B cell (primary cell): ENCODE results near the gene PSENEN.

ENCODE experiments used
- EZH2 ChIP-seq: IDR thresholded peaks from 2 replicates; pipeline ENCODE4 v1.6.1; 2012; ENCODE audit warnings: borderline replicate concordance, low read depth, mild to moderate bottlenecking, moderate library complexity, low read length; ENCODE audit not compliant: insufficient read depth, poor library complexity, severe bottlenecking
- TF ChIP-seq, protein P1 (sequence below): fragments of 200-600 bp; IDR thresholded peaks from one replicate; pipeline ENCODE4 v1.8.0; 2022; ENCODE audit warnings: antibody characterized with exemption, mild to moderate bottlenecking

DNA sequence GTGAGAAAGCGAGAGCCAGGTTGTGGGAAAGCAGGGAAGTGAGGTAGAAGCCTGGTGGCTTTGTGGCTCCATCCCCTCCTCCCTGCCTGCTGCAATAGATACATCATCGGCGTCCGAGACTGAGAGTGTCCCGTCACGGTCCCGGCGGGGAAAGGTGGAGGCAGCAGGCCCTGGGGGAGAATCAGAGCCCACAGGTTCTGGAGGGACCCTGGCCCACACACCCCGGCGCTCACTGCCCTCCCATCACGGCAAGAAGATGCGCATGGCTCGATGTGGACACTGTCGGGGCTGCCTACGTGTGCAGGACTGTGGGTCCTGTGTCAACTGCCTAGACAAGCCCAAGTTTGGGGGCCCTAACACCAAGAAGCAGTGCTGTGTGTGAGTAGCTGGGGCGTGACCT lies 22.6 kb upstream of the PSENEN start:
- TF ChIP-seq, protein P1, sequence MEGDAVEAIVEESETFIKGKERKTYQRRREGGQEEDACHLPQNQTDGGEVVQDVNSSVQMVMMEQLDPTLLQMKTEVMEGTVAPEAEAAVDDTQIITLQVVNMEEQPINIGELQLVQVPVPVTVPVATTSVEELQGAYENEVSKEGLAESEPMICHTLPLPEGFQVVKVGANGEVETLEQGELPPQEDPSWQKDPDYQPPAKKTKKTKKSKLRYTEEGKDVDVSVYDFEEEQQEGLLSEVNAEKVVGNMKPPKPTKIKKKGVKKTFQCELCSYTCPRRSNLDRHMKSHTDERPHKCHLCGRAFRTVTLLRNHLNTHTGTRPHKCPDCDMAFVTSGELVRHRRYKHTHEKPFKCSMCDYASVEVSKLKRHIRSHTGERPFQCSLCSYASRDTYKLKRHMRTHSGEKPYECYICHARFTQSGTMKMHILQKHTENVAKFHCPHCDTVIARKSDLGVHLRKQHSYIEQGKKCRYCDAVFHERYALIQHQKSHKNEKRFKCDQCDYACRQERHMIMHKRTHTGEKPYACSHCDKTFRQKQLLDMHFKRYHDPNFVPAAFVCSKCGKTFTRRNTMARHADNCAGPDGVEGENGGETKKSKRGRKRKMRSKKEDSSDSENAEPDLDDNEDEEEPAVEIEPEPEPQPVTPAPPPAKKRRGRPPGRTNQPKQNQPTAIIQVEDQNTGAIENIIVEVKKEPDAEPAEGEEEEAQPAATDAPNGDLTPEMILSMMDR = no peak
- TF ChIP-seq EZH2 = no peak
